A549 (cell line): ENCODE measurements around the gene DOLPP1.

Source experiments
- CHD2 ChIP-seq: fragments of 150-350 bp; IDR thresholded peaks from 2 replicates; pipeline ENCODE4 v1.6.1; 2014; ENCODE audit warnings: low read length; ENCODE audit not compliant: partially characterized antibody
- EP300 ChIP-seq, 2 experiments: fragments of >200 bp; sonication (Bioruptor Twin); formaldehyde crosslinking; IDR thresholded peaks; 2 replicates in 1 of 2; 3 replicates in 1 of 2; pipeline ENCODE4 v1.6.1; 2016 to 2017
- JUNB ChIP-seq: fragments of >200 bp; sonication (Bioruptor Twin); formaldehyde crosslinking; IDR thresholded peaks from 2 replicates; pipeline ENCODE4 v1.6.1; 2016
- MAFK ChIP-seq: fragments of 450-650 bp; IDR thresholded peaks from 2 replicates; pipeline ENCODE4 v1.6.1; 2014; ENCODE audit not compliant: partially characterized antibody
- MAZ ChIP-seq: fragments of 150-350 bp; IDR thresholded peaks from 2 replicates; pipeline ENCODE4 v1.6.1; 2014; ENCODE audit warnings: antibody characterized with exemption, low read depth, low read length, borderline replicate concordance
- POLR2A ChIP-seq: IDR thresholded peaks from 2 replicates; pipeline ENCODE4 v1.6.1; 2012; ENCODE audit warnings: mild to moderate bottlenecking, low read length
- RNF2 ChIP-seq: fragments of 200-600 bp; sonication (generic); IDR thresholded peaks from 2 replicates; pipeline ENCODE4 v1.6.1; 2016; ENCODE audit warnings: low read depth, mild to moderate bottlenecking, antibody characterized with exemption, moderate library complexity, borderline replicate concordance
- SMC3 ChIP-seq: fragments of >200 bp; sonication (Bioruptor Twin); formaldehyde crosslinking; IDR thresholded peaks from 3 replicates; pipeline ENCODE4 v1.6.1; 2018; ENCODE audit warnings: inconsistent platforms
- TF ChIP-seq, protein P1 (sequence below): IDR thresholded peaks from 2 replicates; pipeline ENCODE4 v1.6.1; 2012
- TF ChIP-seq, protein P2 (sequence below): fragments of >200 bp; sonication (Bioruptor Twin); formaldehyde crosslinking; IDR thresholded peaks from 3 replicates; pipeline ENCODE4 v1.5.1; 2016
- TF ChIP-seq, protein P3 (sequence below): fragments of 150-350 bp; IDR thresholded peaks from 2 replicates; pipeline ENCODE4 v1.6.1; 2014; ENCODE audit warnings: low read depth, mild to moderate bottlenecking, low read length
- TF ChIP-seq, protein P4 (sequence below): fragments of 450-650 bp; IDR thresholded peaks from 2 replicates; pipeline ENCODE4 v1.6.1; 2014; ENCODE audit warnings: antibody characterized with exemption
- TF ChIP-seq, protein P5 (sequence below): fragments of 200-600 bp; sonication (generic); IDR thresholded peaks from 2 replicates; pipeline ENCODE4 v1.6.1; 2016; ENCODE audit warnings: antibody characterized with exemption, mild to moderate bottlenecking, moderate library complexity

DNA sequence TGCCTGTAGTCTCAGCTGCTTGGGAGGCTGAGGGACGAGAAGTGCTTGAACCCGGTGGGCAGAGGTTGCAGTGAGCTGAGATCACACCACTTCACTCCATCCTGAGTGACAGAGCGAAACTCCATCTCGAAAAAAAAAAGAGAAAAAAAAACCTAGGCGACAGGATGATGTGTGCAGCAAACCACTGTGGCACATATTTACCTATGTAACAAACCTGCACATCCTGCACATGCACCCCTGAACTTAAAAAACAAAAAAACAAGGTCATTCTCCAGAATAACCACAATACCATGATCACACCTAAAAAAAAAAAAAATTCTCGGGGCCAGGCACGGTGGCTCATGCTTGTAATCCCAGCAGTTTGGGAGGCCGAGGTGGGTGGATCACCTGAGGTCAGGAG lies 7.5 kb upstream of the DOLPP1 start:
- no peak for TF ChIP-seq MAFK
- TF ChIP-seq, protein P1, sequence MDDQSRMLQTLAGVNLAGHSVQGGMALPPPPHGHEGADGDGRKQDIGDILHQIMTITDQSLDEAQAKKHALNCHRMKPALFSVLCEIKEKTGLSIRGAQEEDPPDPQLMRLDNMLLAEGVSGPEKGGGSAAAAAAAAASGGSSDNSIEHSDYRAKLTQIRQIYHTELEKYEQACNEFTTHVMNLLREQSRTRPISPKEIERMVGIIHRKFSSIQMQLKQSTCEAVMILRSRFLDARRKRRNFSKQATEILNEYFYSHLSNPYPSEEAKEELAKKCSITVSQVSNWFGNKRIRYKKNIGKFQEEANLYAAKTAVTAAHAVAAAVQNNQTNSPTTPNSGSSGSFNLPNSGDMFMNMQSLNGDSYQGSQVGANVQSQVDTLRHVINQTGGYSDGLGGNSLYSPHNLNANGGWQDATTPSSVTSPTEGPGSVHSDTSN, result no peak
- TF ChIP-seq, protein P2, sequence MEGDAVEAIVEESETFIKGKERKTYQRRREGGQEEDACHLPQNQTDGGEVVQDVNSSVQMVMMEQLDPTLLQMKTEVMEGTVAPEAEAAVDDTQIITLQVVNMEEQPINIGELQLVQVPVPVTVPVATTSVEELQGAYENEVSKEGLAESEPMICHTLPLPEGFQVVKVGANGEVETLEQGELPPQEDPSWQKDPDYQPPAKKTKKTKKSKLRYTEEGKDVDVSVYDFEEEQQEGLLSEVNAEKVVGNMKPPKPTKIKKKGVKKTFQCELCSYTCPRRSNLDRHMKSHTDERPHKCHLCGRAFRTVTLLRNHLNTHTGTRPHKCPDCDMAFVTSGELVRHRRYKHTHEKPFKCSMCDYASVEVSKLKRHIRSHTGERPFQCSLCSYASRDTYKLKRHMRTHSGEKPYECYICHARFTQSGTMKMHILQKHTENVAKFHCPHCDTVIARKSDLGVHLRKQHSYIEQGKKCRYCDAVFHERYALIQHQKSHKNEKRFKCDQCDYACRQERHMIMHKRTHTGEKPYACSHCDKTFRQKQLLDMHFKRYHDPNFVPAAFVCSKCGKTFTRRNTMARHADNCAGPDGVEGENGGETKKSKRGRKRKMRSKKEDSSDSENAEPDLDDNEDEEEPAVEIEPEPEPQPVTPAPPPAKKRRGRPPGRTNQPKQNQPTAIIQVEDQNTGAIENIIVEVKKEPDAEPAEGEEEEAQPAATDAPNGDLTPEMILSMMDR, result no peak
- no peak for TF ChIP-seq CHD2
- TF ChIP-seq, protein P3, sequence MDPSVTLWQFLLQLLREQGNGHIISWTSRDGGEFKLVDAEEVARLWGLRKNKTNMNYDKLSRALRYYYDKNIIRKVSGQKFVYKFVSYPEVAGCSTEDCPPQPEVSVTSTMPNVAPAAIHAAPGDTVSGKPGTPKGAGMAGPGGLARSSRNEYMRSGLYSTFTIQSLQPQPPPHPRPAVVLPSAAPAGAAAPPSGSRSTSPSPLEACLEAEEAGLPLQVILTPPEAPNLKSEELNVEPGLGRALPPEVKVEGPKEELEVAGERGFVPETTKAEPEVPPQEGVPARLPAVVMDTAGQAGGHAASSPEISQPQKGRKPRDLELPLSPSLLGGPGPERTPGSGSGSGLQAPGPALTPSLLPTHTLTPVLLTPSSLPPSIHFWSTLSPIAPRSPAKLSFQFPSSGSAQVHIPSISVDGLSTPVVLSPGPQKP, result no peak
- TF ChIP-seq JUNB, result no peak
- no peak for TF ChIP-seq MAZ
- TF ChIP-seq, protein P4, sequence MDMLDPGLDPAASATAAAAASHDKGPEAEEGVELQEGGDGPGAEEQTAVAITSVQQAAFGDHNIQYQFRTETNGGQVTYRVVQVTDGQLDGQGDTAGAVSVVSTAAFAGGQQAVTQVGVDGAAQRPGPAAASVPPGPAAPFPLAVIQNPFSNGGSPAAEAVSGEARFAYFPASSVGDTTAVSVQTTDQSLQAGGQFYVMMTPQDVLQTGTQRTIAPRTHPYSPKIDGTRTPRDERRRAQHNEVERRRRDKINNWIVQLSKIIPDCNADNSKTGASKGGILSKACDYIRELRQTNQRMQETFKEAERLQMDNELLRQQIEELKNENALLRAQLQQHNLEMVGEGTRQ, result no peak
- no peak for TF ChIP-seq EP300 (IDR thresholded peaks at IDR 0.05)
- no peak for TF ChIP-seq RNF2
- no peak for TF ChIP-seq POLR2A
- TF ChIP-seq SMC3, result no peak
- TF ChIP-seq, protein P5, sequence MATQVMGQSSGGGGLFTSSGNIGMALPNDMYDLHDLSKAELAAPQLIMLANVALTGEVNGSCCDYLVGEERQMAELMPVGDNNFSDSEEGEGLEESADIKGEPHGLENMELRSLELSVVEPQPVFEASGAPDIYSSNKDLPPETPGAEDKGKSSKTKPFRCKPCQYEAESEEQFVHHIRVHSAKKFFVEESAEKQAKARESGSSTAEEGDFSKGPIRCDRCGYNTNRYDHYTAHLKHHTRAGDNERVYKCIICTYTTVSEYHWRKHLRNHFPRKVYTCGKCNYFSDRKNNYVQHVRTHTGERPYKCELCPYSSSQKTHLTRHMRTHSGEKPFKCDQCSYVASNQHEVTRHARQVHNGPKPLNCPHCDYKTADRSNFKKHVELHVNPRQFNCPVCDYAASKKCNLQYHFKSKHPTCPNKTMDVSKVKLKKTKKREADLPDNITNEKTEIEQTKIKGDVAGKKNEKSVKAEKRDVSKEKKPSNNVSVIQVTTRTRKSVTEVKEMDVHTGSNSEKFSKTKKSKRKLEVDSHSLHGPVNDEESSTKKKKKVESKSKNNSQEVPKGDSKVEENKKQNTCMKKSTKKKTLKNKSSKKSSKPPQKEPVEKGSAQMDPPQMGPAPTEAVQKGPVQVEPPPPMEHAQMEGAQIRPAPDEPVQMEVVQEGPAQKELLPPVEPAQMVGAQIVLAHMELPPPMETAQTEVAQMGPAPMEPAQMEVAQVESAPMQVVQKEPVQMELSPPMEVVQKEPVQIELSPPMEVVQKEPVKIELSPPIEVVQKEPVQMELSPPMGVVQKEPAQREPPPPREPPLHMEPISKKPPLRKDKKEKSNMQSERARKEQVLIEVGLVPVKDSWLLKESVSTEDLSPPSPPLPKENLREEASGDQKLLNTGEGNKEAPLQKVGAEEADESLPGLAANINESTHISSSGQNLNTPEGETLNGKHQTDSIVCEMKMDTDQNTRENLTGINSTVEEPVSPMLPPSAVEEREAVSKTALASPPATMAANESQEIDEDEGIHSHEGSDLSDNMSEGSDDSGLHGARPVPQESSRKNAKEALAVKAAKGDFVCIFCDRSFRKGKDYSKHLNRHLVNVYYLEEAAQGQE, result no peak
